Neural progenitor cell (in vitro differentiated cells): ENCODE data around the gene SH3BP5. TPM values are rescaled to one million over a fixed set of nuclear protein-coding genes. Genes with fewer than 3 reads are reported as not detected.

Source experiments
- DNase-seq: peaks from one replicate; pipeline ENCODE4 v3.0.0-alpha.2; 2016; ENCODE audit warnings: low spot score
- H2AFZ ChIP-seq: fragments of 200-600 bp; sonication (generic); replicated peaks from 2 replicates; pipeline ENCODE4 v1.6.1; 2016; ENCODE audit warnings: antibody characterized with exemption
- H3F3A ChIP-seq: fragments of 200-600 bp; sonication (generic); 2 replicates; pipeline ENCODE4 v1.6.1; 2016; ENCODE audit warnings: antibody characterized with exemption, low read depth
- H3K27ac ChIP-seq: fragments of 200-600 bp; sonication (generic); 2 replicates; pipeline ENCODE4 v1.5.1; 2016; ENCODE audit warnings: mild to moderate bottlenecking
- H3K27me3 ChIP-seq: fragments of 200-600 bp; sonication (generic); 2 replicates; pipeline ENCODE4 v1.6.1; 2016; ENCODE audit warnings: mild to moderate bottlenecking, moderate library complexity
- H3K36me3 ChIP-seq: fragments of 200-600 bp; sonication (generic); 2 replicates; pipeline ENCODE4 v1.5.1; 2016
- H3K4me1 ChIP-seq: fragments of 200-600 bp; sonication (generic); 2 replicates; pipeline ENCODE4 v1.6.1; 2016; ENCODE audit warnings: mixed run types
- H3K4me2 ChIP-seq: fragments of 200-600 bp; sonication (generic); 2 replicates; pipeline ENCODE4 v1.6.1; 2016
- H3K4me3 ChIP-seq: fragments of 200-600 bp; sonication (generic); 2 replicates; pipeline ENCODE4 v1.5.1; 2016
- H3K79me2 ChIP-seq: fragments of 200-600 bp; sonication (generic); 2 replicates; pipeline ENCODE4 v1.6.1; 2016; ENCODE audit warnings: low read depth
- H3K9ac ChIP-seq: fragments of 200-600 bp; sonication (generic); 2 replicates; pipeline ENCODE4 v1.6.1; 2016
- H3K9me3 ChIP-seq: fragments of 200-600 bp; sonication (generic); 2 replicates; pipeline ENCODE4 v1.5.1; 2016; ENCODE audit warnings: low read depth
- H4K20me1 ChIP-seq: fragments of 200-600 bp; sonication (generic); 2 replicates; pipeline ENCODE4 v1.6.1; 2016; ENCODE audit warnings: low read depth
- H3K27ac Mint-ChIP-seq: 3 replicates; pipeline ENCODE4 v1.8.0; 2021; ENCODE audit warnings: mixed read lengths
- H3K27me3 Mint-ChIP-seq: 2 replicates; pipeline ENCODE4 v1.8.0; 2022; ENCODE audit warnings: low read depth, mild to moderate bottlenecking, inconsistent platforms, moderate library complexity, mixed read lengths; ENCODE audit not compliant: insufficient read depth
- H3K36me3 Mint-ChIP-seq: 3 replicates; pipeline ENCODE4 v1.8.0; 2021; ENCODE audit warnings: mixed read lengths
- H3K4me1 Mint-ChIP-seq: 3 replicates; pipeline ENCODE4 v1.8.0; 2021; ENCODE audit warnings: mixed read lengths
- H3K4me3 Mint-ChIP-seq: 3 replicates; pipeline ENCODE4 v1.8.0; 2021; ENCODE audit warnings: mild to moderate bottlenecking, moderate library complexity, mixed read lengths
- H3K9me3 Mint-ChIP-seq: 3 replicates; pipeline ENCODE4 v1.8.0; 2020; ENCODE audit warnings: mixed read lengths
- EZH2 ChIP-seq: fragments of 200-600 bp; sonication (generic); IDR thresholded peaks from 2 replicates; pipeline ENCODE4 v1.6.1; 2017; ENCODE audit warnings: antibody characterized with exemption, mild to moderate bottlenecking, moderate library complexity
- EZH2phosphoT487 ChIP-seq: fragments of 200-600 bp; sonication (generic); IDR thresholded peaks from 2 replicates; pipeline ENCODE4 v1.6.1; 2017; ENCODE audit warnings: antibody characterized with exemption
- total RNA-seq: library from RNA; depleted of rRNA; stranded (reverse); fragments of >200 nt; gene quantifications from 2 replicates; pipeline ENCODE4 v1.2.3, GENCODE V29; 2015; ENCODE audit warnings: low replicate concordance
- TF ChIP-seq, protein P1 (sequence below): fragments of 200-600 bp; sonication (generic); IDR thresholded peaks from 2 replicates; pipeline ENCODE4 v1.5.1; 2017; ENCODE audit warnings: antibody characterized with exemption, mild to moderate bottlenecking

Gene SH3BP5
- total RNA-seq, 1 donor from 2014 or later: 11.2 TPM

DNA sequence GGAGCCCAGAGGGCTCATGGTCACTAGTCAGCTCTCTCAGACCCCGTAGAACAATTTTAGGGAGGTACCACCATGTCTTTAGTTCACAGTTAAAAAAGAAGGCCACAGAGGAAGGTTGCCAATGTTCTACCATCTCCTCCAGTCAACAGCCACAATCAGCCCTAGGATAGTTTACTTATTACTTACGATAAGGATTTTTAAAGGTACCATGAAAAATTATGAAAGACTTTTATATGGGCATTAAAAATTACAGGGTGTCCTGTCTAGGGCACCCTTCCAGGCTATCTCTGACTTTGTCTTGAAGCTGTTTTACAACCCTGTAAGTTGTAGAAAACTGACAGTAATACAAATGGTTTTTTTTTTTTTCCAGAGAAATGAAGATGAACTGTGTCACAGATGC, 68.5 kb downstream of the SH3BP5 start:
- Histone ChIP-seq H3F3A (no peaks in the 10 kb centered on the region), H4K20me1 (no peaks in the 10 kb centered on the region), H3K79me2 (no peaks in the 10 kb centered on the region), H3K27me3 (no peaks in the 10 kb centered on the region), H3K4me3 (no peak overlapping the region), H3K27ac (no peak overlapping the region), H3K9me3 (no peaks in the 10 kb centered on the region), H3K36me3 (no peaks in the 10 kb centered on the region), H2AFZ (no peak overlapping the region), H3K9ac (no peak overlapping the region), H3K4me1 (no peaks in the 10 kb centered on the region), H3K4me2 (no peak overlapping the region)
- no peak overlapping the region for H3K4me3 Mint-ChIP-seq
- no peak overlapping the region for H3K27ac Mint-ChIP-seq
- peaks cover 1% of the 10 kb centered on the region for H3K27me3 Mint-ChIP-seq
- no peaks in the 10 kb centered on the region for H3K9me3 Mint-ChIP-seq
- peaks cover 17% of the 10 kb centered on the region for H3K36me3 Mint-ChIP-seq
- TF ChIP-seq EZH2 (no peak), EZH2phosphoT487 (no peak)
- TF ChIP-seq, protein P1, sequence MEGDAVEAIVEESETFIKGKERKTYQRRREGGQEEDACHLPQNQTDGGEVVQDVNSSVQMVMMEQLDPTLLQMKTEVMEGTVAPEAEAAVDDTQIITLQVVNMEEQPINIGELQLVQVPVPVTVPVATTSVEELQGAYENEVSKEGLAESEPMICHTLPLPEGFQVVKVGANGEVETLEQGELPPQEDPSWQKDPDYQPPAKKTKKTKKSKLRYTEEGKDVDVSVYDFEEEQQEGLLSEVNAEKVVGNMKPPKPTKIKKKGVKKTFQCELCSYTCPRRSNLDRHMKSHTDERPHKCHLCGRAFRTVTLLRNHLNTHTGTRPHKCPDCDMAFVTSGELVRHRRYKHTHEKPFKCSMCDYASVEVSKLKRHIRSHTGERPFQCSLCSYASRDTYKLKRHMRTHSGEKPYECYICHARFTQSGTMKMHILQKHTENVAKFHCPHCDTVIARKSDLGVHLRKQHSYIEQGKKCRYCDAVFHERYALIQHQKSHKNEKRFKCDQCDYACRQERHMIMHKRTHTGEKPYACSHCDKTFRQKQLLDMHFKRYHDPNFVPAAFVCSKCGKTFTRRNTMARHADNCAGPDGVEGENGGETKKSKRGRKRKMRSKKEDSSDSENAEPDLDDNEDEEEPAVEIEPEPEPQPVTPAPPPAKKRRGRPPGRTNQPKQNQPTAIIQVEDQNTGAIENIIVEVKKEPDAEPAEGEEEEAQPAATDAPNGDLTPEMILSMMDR: no peak
- no peak for DNase-seq
- H3K4me1 Mint-ChIP-seq: no peaks in the 10 kb centered on the region

DNA sequence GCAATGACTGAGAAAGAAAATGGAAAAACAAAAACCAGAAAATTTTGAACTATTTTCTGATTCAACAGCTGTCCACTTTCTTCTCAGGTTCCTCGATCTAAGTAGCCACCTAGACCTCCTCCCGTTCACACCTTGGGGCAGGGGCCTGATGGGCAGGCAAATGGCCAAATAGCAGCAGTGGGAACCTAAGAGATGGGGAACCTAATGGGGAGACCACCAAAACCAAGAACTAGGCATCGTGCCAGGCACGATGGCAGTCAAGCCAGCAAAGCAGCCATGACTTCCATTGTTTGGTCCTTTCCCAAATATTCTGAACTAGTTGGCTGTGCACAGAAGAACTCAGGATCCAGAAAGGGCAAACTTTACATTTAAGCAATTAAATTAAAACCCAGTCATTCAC, 69.3 kb downstream of the SH3BP5 start:
- H3K4me2 ChIP-seq: no peak overlapping the region
- TF ChIP-seq, protein P1: no peak
- no peak overlapping the region for H3K9ac ChIP-seq
- H3K79me2 ChIP-seq: no peaks in the 10 kb centered on the region
- H3K9me3 Mint-ChIP-seq: no peaks in the 10 kb centered on the region
- DNase-seq: no peak
- H3K27me3 Mint-ChIP-seq: peaks cover 3% of the 10 kb centered on the region
- H3K4me3 Mint-ChIP-seq: no peak overlapping the region
- H3K36me3 Mint-ChIP-seq: peaks cover 20% of the 10 kb centered on the region
- no peaks in the 10 kb centered on the region for H3K36me3 ChIP-seq
- no peak overlapping the region for H3K27ac Mint-ChIP-seq
- no peaks in the 10 kb centered on the region for H4K20me1 ChIP-seq
- no peak overlapping the region for H3K4me3 ChIP-seq
- no peaks in the 10 kb centered on the region for H3K4me1 Mint-ChIP-seq
- H3F3A ChIP-seq: no peaks in the 10 kb centered on the region
- no peaks in the 10 kb centered on the region for H3K9me3 ChIP-seq
- no peaks in the 10 kb centered on the region for H3K4me1 ChIP-seq
- no peak overlapping the region for H2AFZ ChIP-seq
- no peaks in the 10 kb centered on the region for H3K27me3 ChIP-seq
- H3K27ac ChIP-seq: no peak overlapping the region

DNA sequence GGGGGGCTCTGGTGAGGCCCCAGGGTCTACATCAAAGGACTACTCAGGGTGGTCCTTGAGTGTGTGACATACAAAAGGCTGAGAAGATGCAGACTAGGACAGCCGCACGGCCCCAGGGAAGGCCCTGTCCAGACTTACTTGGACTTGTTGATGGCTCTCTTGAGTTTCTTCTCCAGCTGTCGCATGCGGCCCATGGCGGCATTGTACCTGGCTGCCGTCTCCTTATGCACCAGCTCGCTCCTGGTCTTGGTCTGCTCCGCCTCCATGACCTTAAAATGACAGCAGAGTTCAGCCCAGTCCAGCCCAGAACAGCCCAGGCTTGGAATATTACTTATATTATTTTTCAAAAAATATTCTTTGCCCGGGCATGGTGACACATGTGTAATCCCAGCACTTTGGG, 70.4 kb downstream of the SH3BP5 start:
- no peak overlapping the region for H3K4me3 Mint-ChIP-seq
- Histone ChIP-seq H4K20me1 (no peaks in the 10 kb centered on the region), H3K4me2 (no peak overlapping the region), H2AFZ (no peak overlapping the region), H3K36me3 (no peaks in the 10 kb centered on the region), H3F3A (no peaks in the 10 kb centered on the region), H3K27me3 (no peaks in the 10 kb centered on the region), H3K4me3 (no peak overlapping the region), H3K9me3 (no peaks in the 10 kb centered on the region), H3K4me1 (no peaks in the 10 kb centered on the region), H3K27ac (no peak overlapping the region), H3K79me2 (no peaks in the 10 kb centered on the region), H3K9ac (no peak overlapping the region)
- no peak overlapping the region for H3K27ac Mint-ChIP-seq
- H3K36me3 Mint-ChIP-seq: peaks cover 30% of the 10 kb centered on the region
- H3K27me3 Mint-ChIP-seq: peaks cover 5% of the 10 kb centered on the region
- no peaks in the 10 kb centered on the region for H3K4me1 Mint-ChIP-seq
- H3K9me3 Mint-ChIP-seq: no peaks in the 10 kb centered on the region
- no peak for DNase-seq
- TF ChIP-seq EZH2 (no peak), EZH2phosphoT487 (no peak)
- TF ChIP-seq, protein P1: no peak

DNA sequence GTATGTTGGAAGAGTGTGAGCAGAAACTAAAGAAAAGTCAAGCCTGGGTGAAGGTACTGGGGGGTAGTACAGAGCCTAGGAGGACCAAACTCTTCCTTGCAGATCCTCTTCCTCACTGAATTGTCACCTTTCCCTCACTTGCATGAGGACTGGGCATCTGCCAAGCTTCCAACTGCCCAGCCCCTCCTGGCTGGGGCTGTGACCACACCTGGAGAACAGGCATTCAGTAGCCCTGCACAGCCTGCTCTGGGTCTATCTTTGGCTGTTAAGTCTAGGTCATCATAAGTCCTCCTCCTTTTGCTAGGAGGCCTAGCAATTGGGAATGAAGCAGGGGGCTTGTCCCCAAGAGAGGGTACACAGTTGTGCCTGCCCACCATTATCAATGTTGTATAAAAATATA, 71.1 kb downstream of the SH3BP5 start:
- no peak overlapping the region for H3K27ac ChIP-seq
- no peak overlapping the region for H3K4me3 ChIP-seq
- H3K36me3 Mint-ChIP-seq: peaks cover 30% of the 10 kb centered on the region
- peaks cover 5% of the 10 kb centered on the region for H3K27me3 Mint-ChIP-seq
- no peaks in the 10 kb centered on the region for H3K4me1 ChIP-seq
- H3K79me2 ChIP-seq: no peaks in the 10 kb centered on the region
- H3F3A ChIP-seq: no peaks in the 10 kb centered on the region
- no peak overlapping the region for H3K9ac ChIP-seq
- no peaks in the 10 kb centered on the region for H4K20me1 ChIP-seq
- no peak overlapping the region for H3K4me3 Mint-ChIP-seq
- H3K4me1 Mint-ChIP-seq: no peaks in the 10 kb centered on the region
- TF ChIP-seq, protein P1: no peak
- TF ChIP-seq EZH2phosphoT487: no peak
- no peaks in the 10 kb centered on the region for H3K27me3 ChIP-seq
- H3K4me2 ChIP-seq: no peak overlapping the region
- no peak overlapping the region for H3K27ac Mint-ChIP-seq
- H3K9me3 Mint-ChIP-seq: no peaks in the 10 kb centered on the region
- H3K9me3 ChIP-seq: no peaks in the 10 kb centered on the region
- H2AFZ ChIP-seq: no peak overlapping the region
- no peak for DNase-seq
- no peaks in the 10 kb centered on the region for H3K36me3 ChIP-seq
